Naive thymus-derived CD4-positive, alpha-beta T cell (primary cell): ENCODE data around the gene FMNL2. TPM values are rescaled to one million over a fixed set of nuclear protein-coding genes. Genes with fewer than 3 reads are reported as not detected.

Source experiments
- ATAC-seq: fragments of 150-1000 bp; cut with Tn5 transposase; 2 replicates; pipeline ENCODE4 v1.10.0; 2021; ENCODE audit warnings: mild to moderate bottlenecking, moderate library complexity
- CTCF ChIA-PET: fragments of 350-600 bp; sonication (Branson Sonifier 250); formaldehyde crosslinking; loops from one replicate; lab custom pipeline; 2021; ENCODE audit warnings: antibody characterized with exemption; lab: Charles Lee
- POLR2A ChIA-PET: fragments of 350-600 bp; sonication (Branson Sonifier 250); formaldehyde crosslinking; loops from one replicate; lab custom pipeline; 2021; ENCODE audit warnings: antibody characterized with exemption, inconsistent platforms; lab: Charles Lee
- DNase-seq, 9 donors: peaks; one replicate each; pipeline versions ENCODE4 v3.0.0 to v3.0.0-alpha.2; 2020 to 2022; ENCODE audit warnings: mixed read lengths in 1 of 9
- H3K27ac ChIP-seq: one replicate; pipeline ENCODE4 v1.7.0; 2013; ENCODE audit warnings: mild to moderate bottlenecking, low read depth, low read length, moderate library complexity
- H3K27me3 ChIP-seq, 2 donors: one replicate each; pipeline ENCODE4 v1.7.0; 2013; ENCODE audit warnings: low read length in 2 of 2, mild to moderate bottlenecking in 2 of 2, moderate library complexity in 2 of 2; ENCODE audit not compliant: control insufficient read depth in 2 of 2, insufficient read depth in 2 of 2
- H3K36me3 ChIP-seq, 3 experiments: 1 replicate in 2 of 3; 2 replicates in 1 of 3; pipeline ENCODE4 v1.7.0; 2013; ENCODE audit warnings: low read length in 3 of 3, mild to moderate bottlenecking in 3 of 3, moderate library complexity in 1 of 3; ENCODE audit not compliant: insufficient read depth in 3 of 3, control insufficient read depth in 2 of 3
- H3K4me1 ChIP-seq, 2 donors: one replicate each; pipeline ENCODE4 v1.7.0; 2013; ENCODE audit warnings: low read length in 2 of 2, mild to moderate bottlenecking in 2 of 2, moderate library complexity in 1 of 2; ENCODE audit not compliant: control insufficient read depth in 2 of 2, insufficient read depth in 2 of 2
- H3K4me3 ChIP-seq: 2 replicates; pipeline ENCODE4 v1.7.0; 2013; ENCODE audit warnings: mild to moderate bottlenecking, low read length
- H3K9me3 ChIP-seq, 3 experiments: 1 replicate in 2 of 3; 2 replicates in 1 of 3; pipeline ENCODE4 v1.7.0; 2013; ENCODE audit warnings: low read length in 3 of 3; ENCODE audit not compliant: control insufficient read depth in 2 of 3
- H3K27ac Mint-ChIP-seq, 9 donors: one replicate each; pipeline ENCODE4 v1.8.0; 2020 to 2022; ENCODE audit warnings: mixed read lengths in 9 of 9, mild to moderate bottlenecking in 8 of 9, moderate library complexity in 5 of 9, inconsistent platforms in 2 of 9
- H3K27me3 Mint-ChIP-seq, 5 donors: one replicate each; pipeline ENCODE4 v1.8.0; 2021 to 2022; ENCODE audit warnings: mixed read lengths in 5 of 5, mild to moderate bottlenecking in 1 of 5
- H3K36me3 Mint-ChIP-seq, 5 donors: one replicate each; pipeline ENCODE4 v1.8.0; 2020 to 2022; ENCODE audit warnings: mixed read lengths in 5 of 5, mild to moderate bottlenecking in 3 of 5, inconsistent platforms in 1 of 5
- H3K4me1 Mint-ChIP-seq, 7 donors: one replicate each; pipeline ENCODE4 v1.8.0; 2020 to 2022; ENCODE audit warnings: mixed read lengths in 7 of 7, mild to moderate bottlenecking in 3 of 7, inconsistent platforms in 1 of 7
- H3K4me3 Mint-ChIP-seq, 10 donors: one replicate each; pipeline ENCODE4 v1.8.0; 2020 to 2022; ENCODE audit warnings: mild to moderate bottlenecking in 10 of 10, mixed read lengths in 10 of 10, moderate library complexity in 6 of 10, inconsistent platforms in 2 of 10
- H3K9me3 Mint-ChIP-seq, 11 donors: one replicate each; pipeline ENCODE4 v1.8.0; 2020 to 2022; ENCODE audit warnings: mixed read lengths in 11 of 11, mild to moderate bottlenecking in 4 of 11, inconsistent platforms in 1 of 11, moderate library complexity in 1 of 11
- intact Hi-C, 2 donors: fragments of 100-400 bp; cut with micrococcal nuclease; formaldehyde crosslinking; loops; one replicate each; pipeline ENCODE4 v1.15.1; 2023
- polyA plus RNA-seq, 2 donors: library from polyadenylated mRNA; unstranded; fragments of 300-500 nt; fragmentation: Illumina TruSeq; gene quantifications; one replicate each; pipeline ENCODE4 v1.2.3, GENCODE V29; 2021
- total RNA-seq, 6 experiments: library from RNA in 5 of 6; stranded (reverse) in 5 of 6; gene quantifications; 1 replicate in 5 of 6; 2 replicates in 1 of 6; pipeline ENCODE4 v1.2.3 and lab custom pipeline; 2021 to 2026

Gene FMNL2
- total and polyA plus RNA-seq, 7 experiments from 2014 or later: 0.16 to 2.7 (median 1.2) TPM

GRCh38 chr2:152542337-152542994 is 207.5 kb downstream of the FMNL2 start:
- no peaks in the 10 kb centered on the region for H3K4me1 ChIP-seq
- no peaks in the 10 kb centered on the region for H3K9me3 ChIP-seq
- Mint-ChIP-seq H3K27ac (no peak overlapping the region), H3K27me3 (peaks cover 6 to 17% (median 6%) of the 10 kb centered on the region in 5 donors), H3K4me1 (no peaks in the 10 kb centered on the region), H3K4me3 (no peak overlapping the region), H3K9me3 (no peaks in the 10 kb centered on the region), H3K36me3 (no peaks in the 10 kb centered on the region)
- no peaks in the 10 kb centered on the region for H3K36me3 ChIP-seq
- intact Hi-C loops: no loop called here
- ChIA-PET POLR2A (no interaction called here), CTCF (no interaction called here)
- DNase-seq: no peak
- no peak overlapping the region for H3K27ac ChIP-seq
- ATAC-seq: no peak
- H3K27me3 ChIP-seq: no peaks in the 10 kb centered on the region
- no peak overlapping the region for H3K4me3 ChIP-seq

- Mint-ChIP-seq H3K27me3 (peaks cover under 1 to 11% (median 2%) of the 10 kb centered on the region in 5 donors), H3K27ac (no peak overlapping the region), H3K9me3 (no peaks in the 10 kb centered on the region), H3K36me3 (no peaks in the 10 kb centered on the region), H3K4me1 (no peaks in the 10 kb centered on the region), H3K4me3 (no peak overlapping the region)
- H3K36me3 ChIP-seq: no peaks in the 10 kb centered on the region
- ATAC-seq (no peak), DNase-seq (no peak)
- no peak overlapping the region for H3K4me3 ChIP-seq
- POLR2A ChIA-PET: no interaction called here
- intact Hi-C loops: no loop called here
- CTCF ChIA-PET: no interaction called here
- H3K27me3 ChIP-seq: no peaks in the 10 kb centered on the region
- no peaks in the 10 kb centered on the region for H3K9me3 ChIP-seq
- no peaks in the 10 kb centered on the region for H3K4me1 ChIP-seq
- H3K27ac ChIP-seq: no peak overlapping the region
These were observed 208.1 kb downstream of the FMNL2 start for GRCh38 chr2:152542995-152543481.

GRCh38 chr2:152543717-152544116 is 208.7 kb downstream of the FMNL2 start:
- Mint-ChIP-seq H3K9me3 (no peaks in the 10 kb centered on the region), H3K27ac (no peak overlapping the region), H3K4me3 (no peak overlapping the region), H3K36me3 (no peaks in the 10 kb centered on the region), H3K27me3 (peaks cover 0 to 11% (median 0%) of the 10 kb centered on the region in 5 donors), H3K4me1 (no peaks in the 10 kb centered on the region)
- H3K4me1 ChIP-seq: no peaks in the 10 kb centered on the region
- ChIA-PET POLR2A (no interaction called here), CTCF (no interaction called here)
- H3K4me3 ChIP-seq: no peak overlapping the region
- no peaks in the 10 kb centered on the region for H3K27me3 ChIP-seq
- intact Hi-C loops: no loop called here
- no peaks in the 10 kb centered on the region for H3K36me3 ChIP-seq
- ATAC-seq (no peak), DNase-seq (no peak)
- H3K9me3 ChIP-seq: no peaks in the 10 kb centered on the region
- H3K27ac ChIP-seq: no peak overlapping the region

GRCh38 chr2:152544638-152545037 is 209.7 kb downstream of the FMNL2 start:
- no peak for DNase-seq
- no peaks in the 10 kb centered on the region for H3K9me3 Mint-ChIP-seq
- Histone ChIP-seq H3K4me1 (no peaks in the 10 kb centered on the region), H3K36me3 (no peaks in the 10 kb centered on the region), H3K27ac (no peak overlapping the region), H3K4me3 (no peak overlapping the region), H3K27me3 (no peaks in the 10 kb centered on the region), H3K9me3 (no peaks in the 10 kb centered on the region)
- no peaks in the 10 kb centered on the region for H3K4me1 Mint-ChIP-seq
- ChIA-PET CTCF (no interaction called here), POLR2A (no interaction called here)
- no peak for ATAC-seq
- H3K4me3 Mint-ChIP-seq: no peak overlapping the region
- H3K27me3 Mint-ChIP-seq: peaks cover 0 to 4% (median 0%) of the 10 kb centered on the region in 5 donors
- intact Hi-C loops: no loop called here
- no peak overlapping the region for H3K27ac Mint-ChIP-seq
- no peaks in the 10 kb centered on the region for H3K36me3 Mint-ChIP-seq

GRCh38 chr2:152546230-152546837 is 211.4 kb downstream of the FMNL2 start:
- Mint-ChIP-seq H3K9me3 (no peaks in the 10 kb centered on the region), H3K36me3 (no peaks in the 10 kb centered on the region), H3K4me1 (no peaks in the 10 kb centered on the region), H3K4me3 (no peak overlapping the region), H3K27ac (no peak overlapping the region), H3K27me3 (no peaks in the 10 kb centered on the region)
- Histone ChIP-seq H3K9me3 (no peaks in the 10 kb centered on the region), H3K27ac (no peak overlapping the region), H3K27me3 (no peaks in the 10 kb centered on the region), H3K36me3 (no peaks in the 10 kb centered on the region), H3K4me3 (no peak overlapping the region), H3K4me1 (no peaks in the 10 kb centered on the region)
- POLR2A ChIA-PET: interaction anchor here (0.6 kb wide), 1 partner anchor 203 kb away, joined by 3 read pairs; no protein-coding TSS in a partner anchor
- ATAC-seq: no peak
- CTCF ChIA-PET: no interaction called here
- intact Hi-C loops: no loop called here
- no peak for DNase-seq

GRCh38 chr2:152548111-152548875 is 213.3 kb downstream of the FMNL2 start:
- ATAC-seq (no peak), DNase-seq (no peak)
- no peaks in the 10 kb centered on the region for H3K9me3 ChIP-seq
- CTCF ChIA-PET: no interaction called here
- H3K4me3 Mint-ChIP-seq: no peak overlapping the region
- POLR2A ChIA-PET: no interaction called here
- no peaks in the 10 kb centered on the region for H3K36me3 ChIP-seq
- H3K27me3 ChIP-seq: no peaks in the 10 kb centered on the region
- H3K4me1 Mint-ChIP-seq: no peaks in the 10 kb centered on the region
- H3K27ac ChIP-seq: no peak overlapping the region
- no peak overlapping the region for H3K27ac Mint-ChIP-seq
- no peaks in the 10 kb centered on the region for H3K9me3 Mint-ChIP-seq
- H3K4me1 ChIP-seq: no peaks in the 10 kb centered on the region
- H3K27me3 Mint-ChIP-seq: peaks cover 0 to 9% (median 0%) of the 10 kb centered on the region in 5 donors
- no peak overlapping the region for H3K4me3 ChIP-seq
- H3K36me3 Mint-ChIP-seq: no peaks in the 10 kb centered on the region
- intact Hi-C loops: no loop called here
